ENCODE data around the gene PPP3CB.

- TF ChIP-seq CTCF (IDR thresholded peaks at IDR 0.05) (peak in 3 of 6 experiments; percentile 3 to 19 (median 8)), EP300 (IDR thresholded peaks at IDR 0.05) (no peak), POLR2A (IDR thresholded peaks at IDR 0.05) (no peak), POLR2AphosphoS5 (IDR thresholded peaks at IDR 0.05) (no peak)
Observed at GRCh38 chr10:73414230-73414945, 81.4 kb downstream of the PPP3CB start.

Measured in upper lobe of left lung (tissue), 4 donors.